NCI-H1092 (cell line): ENCODE measurements around the gene KRT86.
"Not testable (repeated sequence)": the region's sequence is repeated elsewhere in the genome, so short reads cannot be mapped to it uniquely, and the experiment has no call there.

Experiments used
- DNase-seq: peaks from one replicate; lab custom pipeline; 2025; lab: John Stamatoyannopoulos, UW

KRT86 gene

GRCh38 chr12:52251367-52252051, 22.9 kb upstream of the KRT86 start:
- DNase-seq: no peak

GRCh38 chr12:52252175-52252615, 22.2 kb upstream of the KRT86 start:
- not testable (repeated sequence) for DNase-seq

- no peak for DNase-seq
These were observed 21.6 kb upstream of the KRT86 start for GRCh38 chr12:52252728-52253343.

GRCh38 chr12:52253391-52254179, 20.9 kb upstream of the KRT86 start:
- no peak for DNase-seq

- DNase-seq: no peak
These were observed 20.1 kb upstream of the KRT86 start for GRCh38 chr12:52254180-52254964.

GRCh38 chr12:52254965-52255751, 19.3 kb upstream of the KRT86 start:
- DNase-seq: no peak

- no peak for DNase-seq
These were observed 18.4 kb upstream of the KRT86 start for GRCh38 chr12:52255926-52256583.

- no peak for DNase-seq
These were observed 17.9 kb upstream of the KRT86 start for GRCh38 chr12:52256584-52256935.

GRCh38 chr12:52257074-52257551, 17.3 kb upstream of the KRT86 start:
- no peak for DNase-seq

GRCh38 chr12:52257922-52258321, 16.5 kb upstream of the KRT86 start:
- DNase-seq: not testable (repeated sequence)

- DNase-seq: no peak
These were observed 16.0 kb upstream of the KRT86 start for GRCh38 chr12:52258335-52258901.

- DNase-seq: no peak
These were observed 14.7 kb upstream of the KRT86 start for GRCh38 chr12:52259657-52260243.

- DNase-seq: no peak
These were observed 13.9 kb upstream of the KRT86 start for GRCh38 chr12:52260361-52261207.

GRCh38 chr12:52261208-52261484, 13.3 kb upstream of the KRT86 start:
- DNase-seq: no peak

- DNase-seq: no peak
These were observed 12.2 kb upstream of the KRT86 start for GRCh38 chr12:52262286-52262685.

GRCh38 chr12:52263761-52264434, 10.5 kb upstream of the KRT86 start:
- no peak for DNase-seq

GRCh38 chr12:52264435-52264825, 10.0 kb upstream of the KRT86 start:
- DNase-seq: no peak

- DNase-seq: no peak
These were observed 7.9 kb upstream of the KRT86 start for GRCh38 chr12:52266514-52266913.

- no peak for DNase-seq
These were observed 7.2 kb upstream of the KRT86 start for GRCh38 chr12:52267266-52267665.
